Mesothelial cell of epicardium (in vitro differentiated cells): Measurements from ENCODE around the gene SPTBN5. TPM values are rescaled to one million over a fixed set of nuclear protein-coding genes. Genes with fewer than 3 reads are reported as not detected.
A peak's percentile ranks its signal among the peaks of the same experiment; 100 is the strongest.

Experiments
- DNase-seq, 2 experiments: peaks; one replicate each; pipeline ENCODE4 v3.0.0; 2021; ENCODE audit warnings: low spot score in 2 of 2; ENCODE audit not compliant: unreplicated experiment in 2 of 2
- H3K27ac Mint-ChIP-seq: 2 replicates; pipeline ENCODE4 v1.8.0; 2021; ENCODE audit warnings: mixed read lengths
- H3K27me3 Mint-ChIP-seq: 2 replicates; pipeline ENCODE4 v1.8.0; 2021; ENCODE audit warnings: low read depth, mixed read lengths
- H3K36me3 Mint-ChIP-seq: 2 replicates; pipeline ENCODE4 v1.8.0; 2021; ENCODE audit warnings: mixed read lengths
- H3K4me1 Mint-ChIP-seq: 2 replicates; pipeline ENCODE4 v1.8.0; 2021; ENCODE audit warnings: mixed read lengths
- H3K4me3 Mint-ChIP-seq: 2 replicates; pipeline ENCODE4 v1.8.0; 2021; ENCODE audit warnings: mild to moderate bottlenecking, moderate library complexity, mixed read lengths
- H3K9me3 Mint-ChIP-seq: 2 replicates; pipeline ENCODE4 v1.8.0; 2021; ENCODE audit warnings: mixed read lengths
- total RNA-seq: library from RNA; stranded (reverse); gene quantifications from 3 replicates; pipeline ENCODE4 v1.2.1, GENCODE V29; 2021
- TF ChIP-seq, protein P1 (sequence below): fragments of 200-600 bp; sonication (generic); IDR thresholded peaks from one replicate; pipeline ENCODE4 v1.5.0; 2021; ENCODE audit warnings: antibody characterized with exemption; ENCODE audit not compliant: unreplicated experiment

Gene SPTBN5
- total RNA-seq, 1 donor from 2014 or later = 2.7 TPM

DNA sequence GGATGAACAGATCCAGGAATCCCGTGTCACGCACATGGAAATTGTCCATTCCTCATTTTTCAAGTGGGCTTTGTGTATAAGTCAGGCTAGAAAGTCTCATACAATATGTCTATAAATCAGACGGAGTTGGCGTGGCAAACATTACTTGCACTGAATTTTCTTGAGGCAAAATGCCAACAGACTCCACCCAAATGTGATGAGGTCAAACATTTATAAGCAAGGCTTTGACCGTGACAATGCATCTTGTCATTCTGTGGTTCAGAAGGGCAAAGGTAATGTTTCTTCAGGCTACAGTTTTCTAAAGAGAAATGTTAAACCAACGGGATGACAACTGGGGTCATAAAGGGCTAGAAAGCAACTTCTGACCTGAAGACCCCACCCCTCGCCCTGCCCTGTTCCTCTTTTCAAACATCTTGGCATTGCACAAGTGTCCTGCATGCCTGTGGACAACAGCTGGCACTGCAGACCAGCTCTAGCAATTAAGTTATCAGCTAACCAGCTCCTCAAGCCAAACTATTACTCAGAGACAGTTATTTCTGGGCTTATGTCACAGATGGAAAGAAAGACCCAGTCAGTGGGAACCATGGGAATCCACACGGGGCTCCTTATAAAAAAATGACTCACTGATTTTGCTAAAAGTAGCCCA lies 36.5 kb upstream of the SPTBN5 start:
- DNase-seq = no peak
- H3K27ac Mint-ChIP-seq = peak overlapping the region; percentile 12
- no peak overlapping the region for H3K4me3 Mint-ChIP-seq
- no peaks in the 10 kb centered on the region for H3K36me3 Mint-ChIP-seq
- no peaks in the 10 kb centered on the region for H3K27me3 Mint-ChIP-seq
- peaks cover 58% of the 10 kb centered on the region for H3K4me1 Mint-ChIP-seq
- H3K9me3 Mint-ChIP-seq = no peaks in the 10 kb centered on the region
- TF ChIP-seq, protein P1, sequence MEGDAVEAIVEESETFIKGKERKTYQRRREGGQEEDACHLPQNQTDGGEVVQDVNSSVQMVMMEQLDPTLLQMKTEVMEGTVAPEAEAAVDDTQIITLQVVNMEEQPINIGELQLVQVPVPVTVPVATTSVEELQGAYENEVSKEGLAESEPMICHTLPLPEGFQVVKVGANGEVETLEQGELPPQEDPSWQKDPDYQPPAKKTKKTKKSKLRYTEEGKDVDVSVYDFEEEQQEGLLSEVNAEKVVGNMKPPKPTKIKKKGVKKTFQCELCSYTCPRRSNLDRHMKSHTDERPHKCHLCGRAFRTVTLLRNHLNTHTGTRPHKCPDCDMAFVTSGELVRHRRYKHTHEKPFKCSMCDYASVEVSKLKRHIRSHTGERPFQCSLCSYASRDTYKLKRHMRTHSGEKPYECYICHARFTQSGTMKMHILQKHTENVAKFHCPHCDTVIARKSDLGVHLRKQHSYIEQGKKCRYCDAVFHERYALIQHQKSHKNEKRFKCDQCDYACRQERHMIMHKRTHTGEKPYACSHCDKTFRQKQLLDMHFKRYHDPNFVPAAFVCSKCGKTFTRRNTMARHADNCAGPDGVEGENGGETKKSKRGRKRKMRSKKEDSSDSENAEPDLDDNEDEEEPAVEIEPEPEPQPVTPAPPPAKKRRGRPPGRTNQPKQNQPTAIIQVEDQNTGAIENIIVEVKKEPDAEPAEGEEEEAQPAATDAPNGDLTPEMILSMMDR = no peak

GRCh38 chr15:41928637-41929620 lies 35.1 kb upstream of the SPTBN5 start:
- no peaks in the 10 kb centered on the region for H3K36me3 Mint-ChIP-seq
- peaks cover 58% of the 10 kb centered on the region for H3K4me1 Mint-ChIP-seq
- H3K4me3 Mint-ChIP-seq = no peak overlapping the region
- TF ChIP-seq, protein P1 = no peak
- no peaks in the 10 kb centered on the region for H3K27me3 Mint-ChIP-seq
- no peaks in the 10 kb centered on the region for H3K9me3 Mint-ChIP-seq
- DNase-seq = no peak
- H3K27ac Mint-ChIP-seq = peak overlapping the region; percentile 75

GRCh38 chr15:41928100-41928499 lies 34.2 kb upstream of the SPTBN5 start:
- Mint-ChIP-seq H3K36me3 (no peaks in the 10 kb centered on the region), H3K4me3 (no peak overlapping the region), H3K27ac (peak overlapping the region; percentile 13), H3K27me3 (no peaks in the 10 kb centered on the region), H3K9me3 (no peaks in the 10 kb centered on the region), H3K4me1 (peaks cover 53% of the 10 kb centered on the region)
- TF ChIP-seq, protein P1 = no peak
- DNase-seq = no peak

- no peaks in the 10 kb centered on the region for H3K9me3 Mint-ChIP-seq
- no peak overlapping the region for H3K4me3 Mint-ChIP-seq
- no peaks in the 10 kb centered on the region for H3K36me3 Mint-ChIP-seq
- no peak for DNase-seq
- no peaks in the 10 kb centered on the region for H3K27me3 Mint-ChIP-seq
- peaks cover 47% of the 10 kb centered on the region for H3K4me1 Mint-ChIP-seq
- TF ChIP-seq, protein P1 = no peak
- H3K27ac Mint-ChIP-seq = peak overlapping the region; percentile 13
Observed at GRCh38 chr15:41927536-41927935, 33.7 kb upstream of the SPTBN5 start.

- H3K4me1 Mint-ChIP-seq = peaks cover 40% of the 10 kb centered on the region
- H3K27ac Mint-ChIP-seq = no peak overlapping the region
- TF ChIP-seq, protein P1 = no peak
- H3K9me3 Mint-ChIP-seq = no peaks in the 10 kb centered on the region
- no peak for DNase-seq
- no peak overlapping the region for H3K4me3 Mint-ChIP-seq
- no peaks in the 10 kb centered on the region for H3K27me3 Mint-ChIP-seq
- H3K36me3 Mint-ChIP-seq = no peaks in the 10 kb centered on the region
Observed at GRCh38 chr15:41926185-41927056, 32.6 kb upstream of the SPTBN5 start.
